Muscle of leg (tissue), 11 donors: Measurements from ENCODE around the gene CXCL8. TPM values are rescaled to one million over a fixed set of nuclear protein-coding genes. Genes with fewer than 3 reads are reported as not detected.

Experiments
- DNase-seq: peaks from one replicate; pipeline ENCODE4 v3.0.0; 2013
- H3K27ac ChIP-seq: one replicate; pipeline ENCODE4 v1.5.1; 2013; ENCODE audit warnings: mild to moderate bottlenecking, low read length, control low read depth
- H3K27me3 ChIP-seq: one replicate; pipeline ENCODE4 v1.6.1; 2013; ENCODE audit warnings: low read length; ENCODE audit not compliant: control insufficient read depth, insufficient read depth
- H3K36me3 ChIP-seq: one replicate; pipeline ENCODE4 v1.6.1; 2013; ENCODE audit warnings: low read length; ENCODE audit not compliant: control insufficient read depth, insufficient read depth
- H3K4me1 ChIP-seq: one replicate; pipeline ENCODE4 v1.6.1; 2013; ENCODE audit warnings: low read length; ENCODE audit not compliant: control insufficient read depth, insufficient read depth
- H3K4me3 ChIP-seq: one replicate; pipeline ENCODE4 v1.5.1; 2013; ENCODE audit warnings: low read length, control low read depth
- H3K9me3 ChIP-seq: replicated peaks from 2 replicates; pipeline ENCODE4 v1.6.1; 2013; ENCODE audit warnings: low read depth, low read length; ENCODE audit not compliant: control insufficient read depth
- WGBS: methylation state at CpG from one replicate; pipeline ENCODE4 v1.1.5; 2013; ENCODE audit warnings: missing lambda C conversion rate; ENCODE audit not compliant: insufficient coverage; 5-methylcytosine and 5-hydroxymethylcytosine counted together
- polyA plus RNA-seq, 8 donors: library from polyadenylated mRNA; unstranded; fragments of 120-200 nt; gene quantifications; one replicate each; pipeline versions ENCODE4 v1.2.1 to v1.2.3, GENCODE V29; 2013; ENCODE audit warnings: inconsistent platforms in 1 of 8, low replicate concordance in 1 of 8; ENCODE audit not compliant: insufficient read length in 8 of 8, insufficient read depth in 1 of 8
- total RNA-seq: library from RNA; stranded (reverse); fragments of 120-200 nt; gene quantifications from one replicate; pipeline ENCODE4 v1.2.4, GENCODE V29; 2013

The CXCL8 gene
- total and polyA plus RNA-seq, 9 donors: 1.2 to 10.7 (median 3.3) TPM

- H3K36me3 ChIP-seq: no peaks in the 10 kb centered on the region
- 54% methylated on average over 2 of the region's 3 CpGs for WGBS
- H3K27ac ChIP-seq: no peak overlapping the region
- no peaks in the 10 kb centered on the region for H3K9me3 ChIP-seq
- no peak for DNase-seq
- no peak overlapping the region for H3K4me3 ChIP-seq
- H3K4me1 ChIP-seq: no peaks in the 10 kb centered on the region
- no peaks in the 10 kb centered on the region for H3K27me3 ChIP-seq
These were observed 37.2 kb downstream of the CXCL8 start for GRCh38 chr4:73777612-73778011.

- Histone ChIP-seq H3K4me3 (no peak overlapping the region), H3K36me3 (no peaks in the 10 kb centered on the region), H3K27me3 (no peaks in the 10 kb centered on the region), H3K9me3 (no peaks in the 10 kb centered on the region), H3K4me1 (no peaks in the 10 kb centered on the region), H3K27ac (no peak overlapping the region)
- WGBS: no CpG with 5 or more reads among the region's 1 CpG
- no peak for DNase-seq
These were observed 39.9 kb downstream of the CXCL8 start for GRCh38 chr4:73780243-73780642.

GRCh38 chr4:73780834-73781233 lies 40.5 kb downstream of the CXCL8 start:
- Histone ChIP-seq H3K27me3 (no peaks in the 10 kb centered on the region), H3K4me1 (no peaks in the 10 kb centered on the region), H3K27ac (no peak overlapping the region), H3K4me3 (no peak overlapping the region), H3K36me3 (no peaks in the 10 kb centered on the region), H3K9me3 (no peaks in the 10 kb centered on the region)
- no peak for DNase-seq
- no CpG with 5 or more reads among the region's 2 CpGs for WGBS

- H3K27me3 ChIP-seq: no peaks in the 10 kb centered on the region
- DNase-seq: peak; percentile 7
- H3K9me3 ChIP-seq: no peaks in the 10 kb centered on the region
- H3K4me3 ChIP-seq: no peak overlapping the region
- no peak overlapping the region for H3K27ac ChIP-seq
- H3K4me1 ChIP-seq: no peaks in the 10 kb centered on the region
- WGBS: no CpG with 5 or more reads among the region's 2 CpGs
- H3K36me3 ChIP-seq: no peaks in the 10 kb centered on the region
These were observed 48.0 kb downstream of the CXCL8 start for GRCh38 chr4:73788411-73788810.

Other genes starting within 250 kb of the CXCL8 start
- 0.04 TPM for gene RASSF6, start 120.1 kb upstream of the CXCL8 start, total RNA-seq
- under 1 TPM in 5 of 8 donors, not detected in 3; 0.15 to 0.72 (median 0.37) TPM for gene RASSF6, start 120.1 kb upstream of the CXCL8 start, polyA plus RNA-seq
- gene CXCL6, start 96.1 kb downstream of the CXCL8 start, total RNA-seq: not detected
- gene CXCL6, start 96.1 kb downstream of the CXCL8 start, polyA plus RNA-seq: under 1 TPM in 5 of 8 donors, not detected in 3; 0.09 to 0.26 (median 0.20) TPM
- 0.27 TPM for gene PF4V1, start 112.7 kb downstream of the CXCL8 start, total RNA-seq
- gene PF4V1, start 112.7 kb downstream of the CXCL8 start, polyA plus RNA-seq: under 1 TPM in 2 of 8 donors, not detected in 6; 0.31 to 0.40 TPM
- gene CXCL1, start 128.8 kb downstream of the CXCL8 start, total RNA-seq: 0.13 TPM
- 1 to 10 TPM in 1 of 8 donors, under 1 TPM in 6, not detected in 1; 0.13 to 1.2 (median 0.41) TPM for gene CXCL1, start 128.8 kb downstream of the CXCL8 start, polyA plus RNA-seq
- 0.62 TPM for gene PF4, start 241.5 kb downstream of the CXCL8 start, total RNA-seq
- 1 to 10 TPM; 1.1 to 3.3 (median 1.6) TPM for gene PF4, start 241.5 kb downstream of the CXCL8 start, polyA plus RNA-seq
- gene PPBP, start 247.6 kb downstream of the CXCL8 start, total RNA-seq: 4.5 TPM
- 1 to 10 TPM; 1.5 to 8.2 (median 4.2) TPM for gene PPBP, start 247.6 kb downstream of the CXCL8 start, polyA plus RNA-seq